MCF 10A (cell line): Measurements from ENCODE around the gene CA9. TPM values are rescaled to one million over a fixed set of nuclear protein-coding genes. Genes with fewer than 3 reads are reported as not detected.

Experiments used
- BruUV-seq: library from RNA; stranded (reverse); fragments of 400-500 nt; replicated peaks from 2 replicates; lab custom pipeline; 2021; lab: Mats Ljungman, UMichigan
- CTCF ChIA-PET: fragments of 300-600 bp; sonication (Branson Sonifier 250); formaldehyde crosslinking; extraction: SDS; loops from one replicate; lab custom pipeline; 2021; ENCODE audit warnings: antibody characterized with exemption, inconsistent platforms; lab: Yijun Ruan, JAX
- POLR2A ChIA-PET: fragments of 300-600, 350-650 bp; sonication (Branson Sonifier 250); formaldehyde crosslinking; extraction: SDS; loops from one replicate; lab custom pipeline; 2020; ENCODE audit warnings: antibody characterized with exemption, inconsistent platforms; lab: Yijun Ruan, JAX
- DNase-seq: peaks from one replicate; pipeline ENCODE4 v3.0.0-alpha.2; 2018; ENCODE audit not compliant: unreplicated experiment
- H3K27ac Mint-ChIP-seq: one replicate; pipeline ENCODE4 v1.8.0; 2022; ENCODE audit warnings: mild to moderate bottlenecking, low read depth, mixed read lengths; ENCODE audit not compliant: unreplicated experiment
- H3K27me3 Mint-ChIP-seq: one replicate; pipeline ENCODE4 v1.8.0; 2022; ENCODE audit warnings: mixed read lengths; ENCODE audit not compliant: insufficient read depth, unreplicated experiment
- H3K36me3 Mint-ChIP-seq: one replicate; pipeline ENCODE4 v1.8.0; 2022; ENCODE audit warnings: mild to moderate bottlenecking, moderate library complexity, mixed read lengths; ENCODE audit not compliant: insufficient read depth, unreplicated experiment
- H3K4me1 Mint-ChIP-seq: one replicate; pipeline ENCODE4 v1.8.0; 2022; ENCODE audit warnings: mixed read lengths; ENCODE audit not compliant: insufficient read depth, unreplicated experiment
- H3K4me3 Mint-ChIP-seq: one replicate; pipeline ENCODE4 v1.8.0; 2022; ENCODE audit warnings: mild to moderate bottlenecking, moderate library complexity, mixed read lengths; ENCODE audit not compliant: unreplicated experiment
- H3K9me3 Mint-ChIP-seq: one replicate; pipeline ENCODE4 v1.8.0; 2022; ENCODE audit warnings: mixed read lengths; ENCODE audit not compliant: unreplicated experiment
- CTCF ChIP-seq: fragments of 200-600 bp; IDR thresholded peaks from one replicate; pipeline ENCODE4 v1.8.0; 2022; ENCODE audit warnings: antibody characterized with exemption, mild to moderate bottlenecking; ENCODE audit not compliant: unreplicated experiment
- intact Hi-C: fragments of 100-400 bp; cut with micrococcal nuclease; formaldehyde crosslinking; loops from 2 replicates; pipeline ENCODE4 v1.14.1; 2022
- total RNA-seq: library from RNA; stranded (reverse); gene quantifications from 2 replicates; pipeline ENCODE4 v1.2.3, GENCODE V29; 2022

The CA9 gene
- total RNA-seq, 1 experiment from 2014 or later = not detected

GRCh38 chr9:35675204-35675603 is 1.5 kb downstream of the CA9 start:
- Mint-ChIP-seq H3K4me1 (peaks cover 12% of the 10 kb centered on the region), H3K27ac (no peak overlapping the region), H3K36me3 (peaks cover 6% of the 10 kb centered on the region), H3K27me3 (no peaks in the 10 kb centered on the region), H3K4me3 (no peak overlapping the region), H3K9me3 (no peaks in the 10 kb centered on the region)
- no peak for DNase-seq
- no peak for TF ChIP-seq CTCF
- BruUV-seq = no TSS peak
- POLR2A ChIA-PET = interaction anchor here (1.1 to 2.3 kb wide), 3 partner anchors 9 to 74 kb away, joined by 3 to 9 read pairs (median 4); no protein-coding TSS in a partner anchor
- CTCF ChIA-PET = interaction anchor here (0.6 to 0.7 kb wide), 2 partner anchors 54 to 416 kb away, joined by 3 read pairs; no protein-coding TSS in a partner anchor
- intact Hi-C loops = no loop called here

GRCh38 chr9:35675732-35676392 is 2.1 kb downstream of the CA9 start:
- no peaks in the 10 kb centered on the region for H3K27me3 Mint-ChIP-seq
- H3K36me3 Mint-ChIP-seq = peaks cover 7% of the 10 kb centered on the region
- CTCF ChIA-PET = interaction anchor here (0.7 kb wide), 1 partner anchor 53 kb away, joined by 3 read pairs; no protein-coding TSS in a partner anchor
- intact Hi-C loops = no loop called here
- no peak for DNase-seq
- POLR2A ChIA-PET = interaction anchor here (0.9 to 1.1 kb wide), 2 partner anchors 15 to 74 kb away, joined by 3 read pairs; no protein-coding TSS in a partner anchor
- H3K4me1 Mint-ChIP-seq = peaks cover 12% of the 10 kb centered on the region
- no peaks in the 10 kb centered on the region for H3K9me3 Mint-ChIP-seq
- no peak for TF ChIP-seq CTCF
- no TSS peak for BruUV-seq
- H3K27ac Mint-ChIP-seq = no peak overlapping the region
- H3K4me3 Mint-ChIP-seq = no peak overlapping the region

- H3K27ac Mint-ChIP-seq = peak overlapping the region; percentile 43
Measured at GRCh38 chr9:35679091-35679490, 5.4 kb downstream of the CA9 start.

More at GRCh38 chr9:35679091-35679490, 5.4 kb downstream of the CA9 start:
- H3K27me3 Mint-ChIP-seq = no peaks in the 10 kb centered on the region
- CTCF ChIA-PET = interaction anchor here (0.7 to 1.9 kb wide), 3 partner anchors 14 to 1565 kb away, joined by 3 to 7 read pairs (median 3); no protein-coding TSS in a partner anchor
- H3K9me3 Mint-ChIP-seq = no peaks in the 10 kb centered on the region
- H3K4me3 Mint-ChIP-seq = no peak overlapping the region
- no TSS peak for BruUV-seq
- intact Hi-C loops = no loop called here
- POLR2A ChIA-PET = interaction anchor here (0.5 to 1.3 kb wide), 3 partner anchors 9 to 66 kb away, joined by 3 to 6 read pairs (median 4); partner anchors contain the start of gene TPM2
- TF ChIP-seq CTCF = no peak
- no peak for DNase-seq
- peaks cover 31% of the 10 kb centered on the region for H3K36me3 Mint-ChIP-seq
- peaks cover 20% of the 10 kb centered on the region for H3K4me1 Mint-ChIP-seq
